ENCODE data around the gene TMEM204.

TMEM204 gene

DNA sequence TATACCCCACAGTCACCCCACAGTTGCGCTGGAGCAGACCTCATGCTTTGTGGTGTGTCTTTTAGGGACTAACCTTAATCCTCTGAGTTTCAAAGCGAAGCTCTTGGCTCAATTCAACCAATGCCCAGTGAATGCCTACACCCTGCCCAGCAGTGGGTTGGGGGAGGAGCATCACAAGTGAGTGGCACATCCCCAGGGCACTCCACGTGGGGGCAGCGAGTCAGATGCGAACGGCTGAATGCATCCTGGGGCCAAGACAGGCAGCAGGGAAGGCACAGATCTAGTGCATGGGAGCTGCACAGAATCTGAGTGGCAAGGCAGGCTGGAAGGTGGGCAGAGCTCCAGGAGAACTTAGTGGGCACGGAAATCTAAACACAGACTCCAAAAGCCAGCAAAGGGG is 39.2 kb downstream of the TMEM204 start:
- no peaks in the 10 kb centered on the region for H3K27me3 ChIP-seq (replicated peaks; ENCODE audit: control insufficient read depth, insufficient read depth, low read length)
- DNase-seq (ENCODE audit: extremely low read depth, insufficient read length), result no peak
- no peak overlapping the region for H3K4me3 ChIP-seq (replicated peaks; ENCODE audit: low read depth, low read length)
- H3K36me3 ChIP-seq (ENCODE audit: control insufficient read depth, insufficient read depth, low read length), result no peaks in the 10 kb centered on the region
- TF ChIP-seq, protein P1, sequence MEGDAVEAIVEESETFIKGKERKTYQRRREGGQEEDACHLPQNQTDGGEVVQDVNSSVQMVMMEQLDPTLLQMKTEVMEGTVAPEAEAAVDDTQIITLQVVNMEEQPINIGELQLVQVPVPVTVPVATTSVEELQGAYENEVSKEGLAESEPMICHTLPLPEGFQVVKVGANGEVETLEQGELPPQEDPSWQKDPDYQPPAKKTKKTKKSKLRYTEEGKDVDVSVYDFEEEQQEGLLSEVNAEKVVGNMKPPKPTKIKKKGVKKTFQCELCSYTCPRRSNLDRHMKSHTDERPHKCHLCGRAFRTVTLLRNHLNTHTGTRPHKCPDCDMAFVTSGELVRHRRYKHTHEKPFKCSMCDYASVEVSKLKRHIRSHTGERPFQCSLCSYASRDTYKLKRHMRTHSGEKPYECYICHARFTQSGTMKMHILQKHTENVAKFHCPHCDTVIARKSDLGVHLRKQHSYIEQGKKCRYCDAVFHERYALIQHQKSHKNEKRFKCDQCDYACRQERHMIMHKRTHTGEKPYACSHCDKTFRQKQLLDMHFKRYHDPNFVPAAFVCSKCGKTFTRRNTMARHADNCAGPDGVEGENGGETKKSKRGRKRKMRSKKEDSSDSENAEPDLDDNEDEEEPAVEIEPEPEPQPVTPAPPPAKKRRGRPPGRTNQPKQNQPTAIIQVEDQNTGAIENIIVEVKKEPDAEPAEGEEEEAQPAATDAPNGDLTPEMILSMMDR (IDR thresholded peaks at IDR 0.05; ENCODE audit: insufficient read depth, low read length, poor library complexity, severe bottlenecking), result no peak

DNA sequence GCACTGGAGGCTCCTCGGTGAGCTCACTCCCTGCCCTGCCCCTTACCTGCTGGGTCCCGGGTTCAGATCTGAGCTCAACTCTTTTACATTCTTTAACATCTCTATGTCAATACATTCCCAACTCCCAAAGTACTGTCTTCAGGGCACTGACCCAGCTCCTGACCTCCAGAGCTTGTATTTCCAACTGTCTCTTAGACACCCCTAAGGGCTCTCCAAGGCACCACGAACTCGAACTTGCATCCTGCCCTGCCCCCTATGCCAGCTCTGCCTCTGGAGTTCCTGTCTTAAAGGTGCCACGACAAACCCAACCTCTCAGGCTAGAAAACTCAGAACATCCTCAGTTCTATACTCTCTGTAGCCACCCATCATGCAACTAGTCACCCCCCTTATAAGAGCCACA is 39.8 kb downstream of the TMEM204 start:
- no peak for DNase-seq (ENCODE audit: extremely low read depth, insufficient read length)
- no peak overlapping the region for H3K4me3 ChIP-seq (replicated peaks; ENCODE audit: low read depth, low read length)
- H3K27me3 ChIP-seq (replicated peaks; ENCODE audit: control insufficient read depth, insufficient read depth, low read length), result no peaks in the 10 kb centered on the region
- TF ChIP-seq, protein P1 (IDR thresholded peaks at IDR 0.05; ENCODE audit: insufficient read depth, low read length, poor library complexity, severe bottlenecking), result no peak
- H3K36me3 ChIP-seq (ENCODE audit: control insufficient read depth, insufficient read depth, low read length), result no peaks in the 10 kb centered on the region

DNA sequence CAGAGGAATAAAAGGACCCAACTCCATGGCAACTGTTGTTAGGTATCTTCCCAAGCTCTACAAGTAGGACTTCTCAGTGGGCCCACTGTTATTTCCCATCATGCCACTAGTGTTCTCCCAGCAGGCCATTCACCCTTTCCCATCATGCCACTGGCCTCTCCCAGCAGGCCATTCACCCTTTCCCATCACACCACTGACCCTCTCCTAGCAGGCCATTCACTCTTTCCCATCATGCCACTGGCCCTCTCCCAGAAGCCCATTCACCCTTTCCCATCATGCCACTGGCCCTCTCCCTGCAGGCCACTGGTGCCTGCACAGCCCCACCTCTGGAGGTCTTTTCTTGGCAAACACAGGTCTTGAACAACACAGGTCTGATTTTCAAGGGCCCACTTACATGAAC is 42.1 kb downstream of the TMEM204 start:
- H3K27me3 ChIP-seq (replicated peaks; ENCODE audit: control insufficient read depth, insufficient read depth, low read length), result no peaks in the 10 kb centered on the region
- H3K4me3 ChIP-seq (replicated peaks; ENCODE audit: low read depth, low read length), result no peak overlapping the region
- TF ChIP-seq, protein P1 (IDR thresholded peaks at IDR 0.05; ENCODE audit: insufficient read depth, low read length, poor library complexity, severe bottlenecking), result no peak
- H3K36me3 ChIP-seq (ENCODE audit: control insufficient read depth, insufficient read depth, low read length), result no peaks in the 10 kb centered on the region
- no peak for DNase-seq (ENCODE audit: extremely low read depth, insufficient read length)

DNA sequence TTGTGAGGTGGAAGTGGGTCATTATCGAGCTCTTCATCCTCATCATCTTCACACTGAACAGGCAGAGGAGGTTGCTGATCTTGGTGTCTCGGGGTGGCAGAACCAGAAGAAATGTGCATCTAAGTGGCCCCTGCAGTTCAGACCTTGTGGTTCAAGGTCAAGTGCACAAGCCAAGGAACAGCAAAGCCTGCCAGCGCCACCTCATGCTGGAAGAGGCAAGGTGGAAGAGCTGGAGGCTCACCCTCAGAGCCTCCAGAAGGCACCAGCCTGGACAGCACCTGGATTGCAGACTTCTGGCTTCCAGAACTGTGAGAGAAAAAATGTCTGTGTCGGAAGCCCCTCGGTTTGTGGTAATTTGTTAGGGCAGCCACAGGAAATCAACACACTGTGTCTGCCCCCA is 45.7 kb downstream of the TMEM204 start:
- Histone ChIP-seq H3K36me3 (ENCODE audit: control insufficient read depth, insufficient read depth, low read length) (peaks cover 1% of the 10 kb centered on the region; the same call in 1 of the 2 replicates), H3K27me3 (replicated peaks; ENCODE audit: control insufficient read depth, insufficient read depth, low read length) (no peaks in the 10 kb centered on the region), H3K4me3 (replicated peaks; ENCODE audit: low read depth, low read length) (no peak overlapping the region)
- TF ChIP-seq, protein P1 (IDR thresholded peaks at IDR 0.05; ENCODE audit: insufficient read depth, low read length, poor library complexity, severe bottlenecking), result no peak
- no peak for DNase-seq (ENCODE audit: extremely low read depth, insufficient read length)

DNA sequence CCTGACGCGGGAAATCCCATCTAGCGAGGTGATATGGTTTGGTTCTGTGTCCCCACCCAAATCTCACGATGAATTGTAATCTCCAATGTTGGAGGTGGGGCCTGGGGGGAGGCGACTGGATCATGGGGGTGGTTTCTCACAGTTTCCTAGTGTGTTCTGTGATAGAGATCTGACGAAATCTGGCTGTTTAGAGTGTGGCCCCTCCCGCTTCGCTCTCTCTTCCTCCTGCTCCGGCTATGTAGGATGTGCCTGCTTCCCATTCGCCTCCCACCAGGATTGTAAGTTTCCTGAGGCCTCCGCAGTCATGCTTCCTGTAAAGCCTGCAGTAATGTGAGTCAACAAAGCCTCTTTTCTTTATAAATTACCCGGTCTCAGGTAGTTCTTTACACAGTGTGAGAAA is 46.8 kb downstream of the TMEM204 start:
- no peak for DNase-seq (ENCODE audit: extremely low read depth, insufficient read length)
- TF ChIP-seq, protein P1 (IDR thresholded peaks at IDR 0.05; ENCODE audit: insufficient read depth, low read length, poor library complexity, severe bottlenecking), result no peak
- H3K4me3 ChIP-seq (replicated peaks; ENCODE audit: low read depth, low read length), result no peak overlapping the region
- no peaks in the 10 kb centered on the region for H3K27me3 ChIP-seq (replicated peaks; ENCODE audit: control insufficient read depth, insufficient read depth, low read length)
- H3K36me3 ChIP-seq (ENCODE audit: control insufficient read depth, insufficient read depth, low read length), result peaks cover 1% of the 10 kb centered on the region; the same call in 1 of the 2 replicates

DNA sequence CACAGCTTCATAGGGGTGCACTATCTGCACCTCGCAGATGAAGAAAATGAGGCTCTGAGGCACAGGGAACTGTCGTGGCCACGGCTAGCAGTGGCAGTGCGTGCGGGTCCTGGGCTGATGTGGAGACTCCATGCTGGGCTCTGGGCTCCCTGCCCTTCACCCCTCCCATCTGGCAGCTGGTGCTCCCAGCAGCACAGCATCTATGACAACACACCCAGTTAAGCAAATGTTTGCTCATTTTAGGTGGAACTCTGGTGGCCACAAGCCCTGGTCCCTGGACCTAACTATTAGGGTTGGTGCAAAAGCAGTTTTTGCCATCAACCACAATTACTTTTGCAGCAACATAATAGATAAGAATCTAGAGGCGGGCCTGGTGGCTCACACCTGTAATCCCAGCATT is 47.5 kb downstream of the TMEM204 start:
- H3K27me3 ChIP-seq (replicated peaks; ENCODE audit: control insufficient read depth, insufficient read depth, low read length), result no peaks in the 10 kb centered on the region
- TF ChIP-seq, protein P1 (IDR thresholded peaks at IDR 0.05; ENCODE audit: insufficient read depth, low read length, poor library complexity, severe bottlenecking), result no peak
- peaks cover 1% of the 10 kb centered on the region; the same call in 1 of the 2 replicates for H3K36me3 ChIP-seq (ENCODE audit: control insufficient read depth, insufficient read depth, low read length)
- no peak overlapping the region for H3K4me3 ChIP-seq (replicated peaks; ENCODE audit: low read depth, low read length)
- no peak for DNase-seq (ENCODE audit: extremely low read depth, insufficient read length)
